ENCODE measurements around the gene MYO5B.
"Not testable (repeated sequence)": the region's sequence is repeated elsewhere in the genome, so short reads cannot be mapped to it uniquely, and the experiment has no call there.

MYO5B gene

DNA sequence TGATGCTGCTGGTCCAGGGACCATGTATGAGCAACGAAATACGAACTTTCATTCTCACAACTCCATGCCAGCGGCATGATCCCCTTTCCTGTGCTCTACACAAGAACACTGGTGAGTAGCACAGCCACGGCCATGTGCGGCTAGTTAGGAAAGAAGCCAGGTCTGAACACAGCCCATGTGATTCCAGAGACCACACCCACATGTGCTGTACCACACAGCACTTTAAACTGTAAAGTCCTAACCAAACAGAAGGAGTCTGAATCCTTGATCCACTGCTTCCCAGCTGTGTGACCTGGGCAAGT is 348.6 kb downstream of the MYO5B start:
- no peak for DNase-seq

DNA sequence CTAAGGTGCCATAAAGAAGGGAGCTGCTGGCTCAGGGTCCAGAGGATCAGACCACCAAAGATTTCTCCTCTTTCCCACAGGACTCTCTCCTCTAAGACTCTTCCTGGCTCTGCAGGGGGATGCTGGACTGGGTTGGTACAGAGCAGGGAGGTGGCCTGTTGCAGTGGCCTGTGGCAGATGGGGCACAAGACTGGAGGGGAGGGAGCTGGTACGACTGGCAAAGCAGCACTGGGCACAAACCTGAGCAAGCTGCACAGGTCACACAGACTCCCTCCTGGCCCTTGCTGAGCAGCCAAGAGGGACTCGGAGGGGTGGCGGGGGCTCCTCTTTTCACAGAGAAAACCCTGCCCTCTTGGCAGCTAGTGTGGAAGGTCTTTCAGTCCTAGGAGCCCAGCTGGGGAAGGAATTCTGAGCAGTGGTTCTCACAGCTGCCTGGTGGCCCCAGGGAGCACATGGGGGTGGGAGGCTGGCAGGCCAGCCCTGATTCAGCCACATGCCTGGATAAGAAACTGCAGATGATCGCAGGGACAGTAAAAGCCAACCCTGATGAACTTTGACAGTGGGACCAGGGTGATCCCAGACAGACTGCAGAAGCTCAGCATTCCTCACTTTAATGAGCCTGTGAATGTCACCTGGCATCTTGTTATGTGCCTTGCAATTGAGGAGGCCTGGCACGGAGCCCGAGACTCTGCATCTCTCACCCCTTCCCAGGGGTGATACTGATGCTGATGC is 349.2 kb downstream of the MYO5B start:
- DNase-seq = no peak

GRCh38 chr18:49844903-49845302 is 350.0 kb downstream of the MYO5B start:
- no peak for DNase-seq

DNA sequence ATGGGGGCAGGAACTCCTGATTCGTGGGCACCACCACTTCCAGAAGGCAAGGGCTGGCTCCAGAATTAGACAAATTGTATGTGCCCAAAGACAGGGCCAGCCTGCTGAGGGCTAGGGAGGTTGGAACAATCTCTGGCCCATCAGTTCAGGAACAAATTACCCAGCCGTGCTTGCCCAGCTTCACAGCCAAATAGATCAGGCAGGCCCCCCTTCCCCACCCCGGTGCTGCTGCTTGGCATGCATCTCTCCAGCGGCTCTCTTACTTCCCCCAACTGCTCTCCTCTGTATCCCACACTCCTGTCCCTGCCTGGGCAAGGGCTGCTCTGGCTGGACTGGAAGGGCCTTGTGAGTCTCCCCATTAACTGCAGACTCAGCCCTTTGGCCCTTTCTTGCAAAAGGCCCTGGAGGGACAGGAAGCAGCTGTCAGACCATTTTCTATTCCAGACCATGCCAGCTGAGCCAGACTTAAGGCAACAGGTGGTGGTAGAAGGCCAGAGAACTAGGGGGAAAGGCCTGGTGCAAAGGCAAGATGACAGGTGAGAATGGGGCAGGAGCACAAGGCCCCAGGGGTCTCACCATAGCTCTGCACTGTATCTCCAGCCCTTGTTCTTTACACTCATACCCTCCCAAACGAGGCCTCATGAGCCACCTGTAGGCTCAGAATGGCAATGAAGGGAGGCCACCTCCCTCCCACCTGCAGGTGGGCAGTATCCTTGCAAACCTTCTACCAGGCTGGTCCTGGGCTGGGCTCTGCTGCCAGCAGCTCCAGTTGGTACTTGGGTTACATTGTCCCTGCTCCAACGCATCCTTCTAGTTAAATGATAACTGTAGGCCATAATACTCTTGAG is 350.9 kb downstream of the MYO5B start:
- DNase-seq = no peak

GRCh38 chr18:49843131-49843530 is 351.8 kb downstream of the MYO5B start:
- no peak for DNase-seq

DNA sequence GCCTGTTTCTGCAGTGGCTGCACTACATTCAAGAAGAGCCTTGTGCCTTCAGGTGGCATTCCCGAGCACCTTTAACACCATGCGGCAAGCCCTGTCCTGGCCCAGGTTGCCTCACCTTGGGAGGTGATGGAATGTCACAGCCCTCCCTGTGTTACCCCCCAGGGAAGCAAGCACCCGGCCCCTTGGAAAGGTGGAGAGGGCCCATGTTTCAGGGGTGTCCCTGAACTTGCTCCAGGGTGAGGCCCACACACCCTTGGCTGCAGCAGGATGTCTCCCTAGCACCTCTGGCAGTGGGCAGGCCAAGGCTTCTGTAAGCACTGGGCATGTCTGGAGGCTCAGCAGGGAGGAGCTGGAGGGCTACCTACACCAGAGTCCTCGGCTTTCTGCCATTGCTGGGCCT is 352.3 kb downstream of the MYO5B start:
- DNase-seq = no peak

DNA sequence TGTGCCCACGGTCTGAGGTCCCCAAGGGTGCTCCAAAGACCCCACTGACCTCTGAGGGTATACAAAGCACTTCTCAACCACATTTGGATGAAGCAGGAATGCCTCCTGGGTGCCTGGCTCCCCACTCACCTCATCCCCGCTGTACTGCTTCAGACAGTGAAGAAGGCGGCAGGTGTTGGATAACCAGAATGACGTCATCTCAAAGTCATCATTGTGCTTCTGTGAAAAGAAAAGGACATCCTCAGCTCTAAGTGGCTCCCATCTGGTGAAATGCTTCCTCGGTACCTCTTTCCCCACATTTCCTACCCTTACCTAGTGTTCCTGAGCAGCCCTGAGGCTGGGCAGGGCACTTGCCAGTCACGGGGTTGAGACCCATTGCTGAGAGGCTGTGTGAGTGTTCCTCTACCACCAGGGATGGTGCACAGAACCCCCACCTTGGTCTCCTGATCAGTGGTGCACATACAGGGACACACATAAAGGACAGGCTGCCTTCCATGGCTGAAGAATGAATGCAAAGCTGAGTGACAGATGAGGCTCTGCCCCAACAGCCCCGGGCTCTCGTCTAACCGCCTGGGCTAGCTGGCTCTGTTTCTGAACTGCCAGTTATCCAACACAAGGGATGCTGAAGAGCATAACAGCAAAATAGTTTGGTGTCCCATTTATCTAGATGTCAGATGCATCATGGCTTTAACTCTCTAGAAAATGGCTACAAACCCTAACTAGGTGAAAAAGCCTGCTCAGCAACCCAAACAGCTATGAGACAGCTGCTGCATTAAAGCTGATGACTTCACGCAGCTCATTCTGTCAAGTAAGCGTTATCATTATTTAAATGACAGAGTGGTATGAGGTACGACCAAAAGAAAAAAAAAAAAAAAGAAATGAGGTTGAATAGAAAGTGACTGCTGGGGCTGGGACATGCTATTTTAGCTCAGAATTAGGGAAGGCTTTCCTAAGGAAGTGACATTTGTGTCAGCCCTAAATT is 353.4 kb downstream of the MYO5B start:
- no peak for DNase-seq

DNA sequence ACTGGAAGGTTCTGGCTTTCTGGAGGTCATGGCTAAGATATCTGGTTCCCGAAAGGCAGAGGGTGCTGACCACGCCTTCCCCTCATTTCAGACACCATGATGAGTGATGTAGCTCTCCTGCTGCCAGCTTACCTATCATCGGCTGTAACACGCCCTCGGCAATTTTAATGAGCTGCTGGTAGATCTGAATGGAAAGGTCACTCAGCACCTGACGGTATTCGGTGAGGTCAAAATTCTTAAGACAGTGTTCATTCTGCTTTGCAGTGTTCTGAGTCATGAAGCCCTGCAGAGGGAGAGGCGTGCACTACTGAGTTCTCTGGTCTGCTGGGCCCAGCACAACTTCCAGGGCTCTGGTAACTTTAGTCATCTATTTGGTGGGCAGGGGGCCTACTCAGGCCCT is 355.9 kb downstream of the MYO5B start:
- no peak for DNase-seq

DNA sequence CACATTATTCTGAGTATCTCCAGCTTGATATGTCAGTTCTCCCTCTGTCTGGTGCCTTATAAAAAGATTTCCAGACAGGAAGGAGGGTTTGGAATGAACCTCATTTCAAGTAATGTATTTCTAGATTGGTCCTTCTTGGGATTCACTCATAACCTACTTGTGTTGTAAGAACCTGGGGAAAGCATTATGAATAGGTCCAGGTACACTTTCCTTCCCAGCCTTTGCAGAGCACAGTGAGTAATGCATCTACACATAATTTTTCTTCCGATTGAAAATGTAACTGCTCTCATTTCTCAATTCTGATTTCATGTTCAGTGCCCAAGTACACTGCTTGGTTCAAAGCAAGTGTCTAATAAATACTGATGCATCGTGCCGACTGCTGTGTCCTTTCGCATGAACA is 356.6 kb downstream of the MYO5B start:
- DNase-seq = no peak

GRCh38 chr18:49837889-49838288 is 357.1 kb downstream of the MYO5B start:
- no peak for DNase-seq

DNA sequence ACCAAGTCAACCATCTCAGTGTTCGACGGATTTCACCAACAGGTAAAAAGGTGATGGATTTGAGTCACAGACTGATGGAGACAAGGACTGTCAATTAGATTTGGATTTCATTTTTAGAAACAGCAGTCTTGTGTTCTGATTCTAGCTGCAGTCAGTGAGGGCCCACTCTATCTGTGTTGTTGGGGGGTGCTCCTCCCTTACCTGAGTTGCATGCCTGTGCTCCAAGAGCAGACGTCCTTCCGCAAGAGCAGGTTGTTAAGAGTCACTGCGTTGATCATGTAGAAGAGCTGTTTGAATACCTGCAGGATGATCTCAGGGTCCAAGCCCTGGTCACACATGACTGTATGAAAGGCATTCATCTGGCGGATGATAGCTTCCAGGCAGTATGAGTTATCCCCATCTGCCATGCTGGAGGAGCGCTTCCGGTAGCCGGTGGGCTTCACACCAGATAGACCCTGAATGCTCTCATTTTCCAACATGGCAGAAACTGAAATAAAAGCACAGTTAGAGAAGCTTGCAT is 357.6 kb downstream of the MYO5B start:
- not testable (repeated sequence) for DNase-seq

GRCh38 chr18:49835405-49835804 is 359.5 kb downstream of the MYO5B start:
- DNase-seq = no peak

DNA sequence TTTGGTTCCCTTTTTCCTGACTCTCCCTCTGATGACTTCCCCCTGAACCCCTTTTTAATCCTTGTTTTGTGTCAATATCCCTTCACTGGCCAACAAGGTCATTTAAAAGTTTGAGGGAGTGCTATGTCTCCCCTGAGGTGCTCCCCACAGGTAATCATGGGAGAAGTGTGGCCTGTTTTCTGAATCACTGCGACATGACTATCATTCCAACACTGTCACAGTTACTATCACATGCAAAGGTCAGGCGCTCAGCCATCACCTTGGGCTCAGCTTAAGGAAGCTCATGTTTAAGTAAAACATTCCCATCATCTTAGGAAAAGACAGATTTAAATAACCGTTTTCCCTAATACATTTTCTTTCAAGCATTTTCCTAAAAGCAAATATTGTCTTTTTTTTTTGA is 360.7 kb downstream of the MYO5B start:
- no peak for DNase-seq

- DNase-seq = no peak
Measured at GRCh38 chr18:49833814-49834213, 361.1 kb downstream of the MYO5B start.

GRCh38 chr18:49832221-49832647 is 362.7 kb downstream of the MYO5B start:
- no peak for DNase-seq

GRCh38 chr18:49827996-49828395 is 367.0 kb downstream of the MYO5B start:
- DNase-seq = no peak

- DNase-seq = no peak
Measured at GRCh38 chr18:49819823-49820671, 374.9 kb downstream of the MYO5B start.

GRCh38 chr18:49819071-49819662 is 375.8 kb downstream of the MYO5B start:
- DNase-seq = no peak

DNA sequence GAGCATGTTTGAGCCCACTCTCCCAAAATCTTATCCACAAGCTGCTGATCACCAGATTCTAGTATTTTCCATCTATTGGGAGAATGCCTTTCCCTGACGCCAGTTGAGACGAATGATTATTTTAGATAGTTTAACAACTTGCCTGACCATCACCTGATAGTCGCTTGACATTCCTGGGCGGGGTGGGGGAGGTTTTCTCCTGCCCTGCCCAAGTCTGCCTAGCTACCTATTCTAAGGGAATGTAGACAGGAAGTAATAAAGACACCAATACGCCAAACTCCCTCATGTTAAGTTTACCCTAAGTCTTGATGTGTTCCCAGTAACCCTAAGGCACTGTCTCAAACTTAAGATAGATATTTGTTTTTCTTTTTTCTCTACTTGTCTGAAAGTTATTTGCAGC is 377.0 kb downstream of the MYO5B start:
- no peak for DNase-seq

DNA sequence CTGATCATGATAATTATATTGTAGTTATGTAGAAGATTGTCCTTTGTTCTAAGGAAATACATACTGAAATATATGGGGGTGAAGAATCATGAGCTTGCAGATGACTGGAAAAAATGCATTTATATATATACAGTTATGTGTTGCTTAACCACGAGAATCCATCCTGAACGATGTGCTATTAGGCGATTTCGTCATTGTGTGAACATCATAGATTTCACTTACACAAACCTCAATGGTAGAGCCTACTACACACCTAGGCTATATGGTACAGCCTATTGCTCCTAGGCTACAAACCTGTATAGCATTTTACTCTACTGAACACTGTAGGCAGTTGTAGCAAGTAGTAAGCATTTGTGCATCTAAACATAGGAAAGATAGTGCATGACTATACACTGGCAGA is 379.0 kb downstream of the MYO5B start:
- DNase-seq = no peak

DNA sequence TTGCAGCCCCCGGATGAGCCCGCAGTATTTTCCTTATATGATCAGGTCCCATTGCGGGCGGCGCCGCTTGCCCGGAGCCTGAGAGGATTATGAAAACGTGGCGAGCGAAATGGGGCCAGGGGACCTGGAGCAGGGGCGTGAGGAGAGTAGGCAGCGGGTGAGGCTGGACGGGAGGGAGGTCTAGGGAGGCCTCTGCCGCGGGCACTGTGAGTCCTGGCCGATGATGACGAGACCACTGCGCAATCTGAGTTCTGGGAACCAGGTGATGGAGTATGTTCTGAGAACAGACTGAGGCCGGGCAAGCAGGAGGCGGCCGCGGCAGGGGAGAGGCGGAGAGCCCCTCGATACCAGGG is 380.8 kb downstream of the MYO5B start:
- no peak for DNase-seq
